Epithelial cell of proximal tubule (primary cell): Measurements from ENCODE around the gene FNDC3B. TPM values are rescaled to one million over a fixed set of nuclear protein-coding genes. Genes with fewer than 3 reads are reported as not detected.

Source experiments
- DNase-seq: peaks from one replicate; pipeline ENCODE4 v3.0.0-alpha.2; 2011; ENCODE audit warnings: low read depth
- H3K4me3 ChIP-seq: 2 replicates; pipeline ENCODE4 v1.5.1; 2011; ENCODE audit warnings: low read depth, mild to moderate bottlenecking, low read length
- CTCF ChIP-seq: conservative IDR thresholded peaks from 2 replicates; pipeline ENCODE4 v1.5.1; 2012; ENCODE audit warnings: low read depth, mild to moderate bottlenecking, low read length
- total RNA-seq: library from RNA; depleted of rRNA; stranded (reverse); fragments of >200 nt; gene quantifications from 2 replicates; pipeline ENCODE4 v1.2.3, GENCODE V29; 2015

FNDC3B gene
- total RNA-seq, 1 donor from 2014 or later = 37.3 TPM

DNA sequence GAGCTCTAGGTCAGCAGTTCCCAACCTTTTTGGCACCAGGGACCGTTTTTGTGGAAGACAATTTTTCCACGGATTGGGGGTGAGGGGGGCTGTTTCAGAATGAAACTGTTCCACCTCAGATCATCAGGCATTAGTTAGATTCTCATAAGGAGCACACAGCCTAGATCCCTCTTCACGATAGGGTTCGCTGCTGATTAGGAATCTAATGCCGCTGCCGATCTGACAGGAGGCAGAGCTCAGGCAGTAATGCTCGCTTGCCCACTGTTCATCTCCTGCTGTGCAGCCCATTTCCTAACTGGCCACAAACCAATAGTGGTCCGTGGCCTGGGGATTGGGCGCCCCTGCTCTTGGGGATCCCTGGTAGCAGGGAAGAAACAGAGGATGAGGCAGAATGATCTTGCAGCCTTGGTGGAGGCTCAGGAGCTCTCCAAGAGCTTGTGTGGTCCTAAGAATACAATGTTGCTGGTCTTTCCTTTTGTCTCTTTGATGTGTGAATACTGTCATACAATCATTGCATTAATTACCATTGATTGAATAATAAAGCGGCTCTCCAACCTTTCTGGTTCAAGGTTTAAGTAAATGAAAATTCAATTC is 183.2 kb downstream of the FNDC3B start:
- DNase-seq = no peak
- no peak overlapping the region for H3K4me3 ChIP-seq
- TF ChIP-seq CTCF = no peak

DNA sequence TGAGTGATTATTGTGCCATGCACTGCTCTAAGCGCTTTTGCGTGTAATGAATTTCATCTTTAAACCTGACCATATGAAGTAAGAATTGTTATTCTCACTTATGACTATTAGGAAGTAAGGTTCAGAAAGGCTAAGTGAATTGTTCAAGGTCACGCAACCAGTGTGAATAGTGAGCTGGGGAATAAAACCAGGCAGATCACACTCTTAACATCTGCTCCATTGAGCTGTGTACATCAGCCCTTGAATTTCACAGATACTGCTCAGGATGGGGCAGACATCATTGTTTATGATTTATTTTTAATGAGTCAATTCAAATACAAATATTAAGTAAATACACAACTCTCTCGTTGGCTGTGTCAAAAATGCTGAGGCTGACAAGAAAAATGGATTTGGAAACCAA is 184.5 kb downstream of the FNDC3B start:
- TF ChIP-seq CTCF = no peak
- no peak overlapping the region for H3K4me3 ChIP-seq
- no peak for DNase-seq

- no peak for TF ChIP-seq CTCF
- H3K4me3 ChIP-seq = no peak overlapping the region
- DNase-seq = no peak
Observed at GRCh38 chr3:172224560-172225214, 185.3 kb downstream of the FNDC3B start.

DNA sequence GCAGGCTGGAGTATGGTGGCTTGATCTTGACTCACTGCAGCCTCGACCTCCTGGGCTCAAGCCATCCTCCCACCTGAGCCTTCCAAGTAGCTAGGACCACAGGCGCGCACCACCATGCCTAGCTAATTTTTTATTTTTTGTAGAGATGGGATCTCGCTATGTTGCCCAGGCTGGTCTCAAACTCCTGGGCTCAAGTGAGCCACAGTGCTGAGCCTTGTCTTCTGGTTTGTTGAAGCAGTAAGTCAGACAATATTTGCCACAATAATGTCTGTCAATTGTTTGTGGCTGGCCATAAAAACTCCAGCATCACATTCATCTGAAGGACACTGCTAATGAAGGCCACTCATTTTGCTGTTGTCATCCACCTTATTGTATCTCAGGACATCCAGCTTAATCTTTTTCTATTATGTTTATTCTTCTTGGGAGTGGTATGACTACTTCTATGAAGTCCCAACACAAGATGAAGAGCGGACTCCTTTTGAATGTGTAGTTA is 185.9 kb downstream of the FNDC3B start:
- no peak for TF ChIP-seq CTCF

GRCh38 chr3:172226831-172227230 is 187.5 kb downstream of the FNDC3B start:
- no peak for DNase-seq
- H3K4me3 ChIP-seq = no peak overlapping the region
- no peak for TF ChIP-seq CTCF

More for the DNA sequence above, 185.9 kb downstream of the FNDC3B start:
- H3K4me3 ChIP-seq = no peak overlapping the region
- DNase-seq = no peak

DNA sequence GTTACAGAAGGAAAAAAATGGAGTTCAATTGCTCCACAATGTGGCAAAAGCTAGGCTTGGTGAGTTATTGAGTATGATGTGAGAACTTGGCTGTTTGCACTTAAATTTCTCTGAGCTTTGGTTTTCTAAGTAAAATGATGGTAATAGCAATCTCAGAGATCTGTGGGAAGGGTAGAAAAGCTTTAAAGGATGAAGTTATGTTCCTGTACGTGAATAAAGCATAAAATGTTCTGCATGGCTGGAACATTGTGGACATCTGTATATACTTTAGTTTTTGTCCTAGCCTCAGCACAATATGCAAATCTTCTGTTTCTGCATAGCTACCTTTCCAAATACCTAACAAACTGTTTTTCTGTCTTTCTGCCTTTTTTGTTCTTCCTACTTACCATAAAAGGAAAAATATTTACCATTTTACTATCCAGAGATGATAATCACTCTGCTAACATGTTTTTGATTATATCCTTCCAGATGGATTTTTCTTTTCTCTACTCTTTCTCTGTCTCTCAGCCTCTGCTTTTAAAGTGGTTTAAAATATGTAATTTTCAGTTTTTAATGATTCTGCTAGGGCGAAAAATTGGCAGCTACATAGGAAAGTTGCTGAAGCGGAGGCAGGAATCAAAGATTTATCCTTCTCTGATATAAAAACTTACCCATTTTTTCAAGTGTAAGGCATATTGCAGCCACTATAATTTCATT is 188.1 kb downstream of the FNDC3B start:
- H3K4me3 ChIP-seq = no peak overlapping the region
- TF ChIP-seq CTCF = no peak
- DNase-seq = no peak

GRCh38 chr3:172228036-172228415 is 188.6 kb downstream of the FNDC3B start:
- DNase-seq = no peak
- TF ChIP-seq CTCF = no peak
- no peak overlapping the region for H3K4me3 ChIP-seq
